Adrenal gland (tissue), 5 donors: ENCODE measurements around the gene NAT14.

Source experiments
- CTCF ChIP-seq, 6 experiments: fragments of 450-650 bp in 4 of 6; fragments of 200-600 bp in 2 of 6; sonication (generic) in 1 of 6; IDR thresholded peaks; 1 replicate in 5 of 6; 2 replicates in 1 of 6; pipeline versions ENCODE4 v1.5.1 to v1.8.0; 2016 to 2021; ENCODE audit warnings: antibody characterized with exemption in 6 of 6, mild to moderate bottlenecking in 2 of 6, moderate library complexity in 1 of 6
- POLR2A ChIP-seq, 2 donors: fragments of 450-650 bp; IDR thresholded peaks; one replicate each; pipeline ENCODE4 v1.6.1; 2017; ENCODE audit warnings: antibody characterized with exemption in 2 of 2, mild to moderate bottlenecking in 2 of 2, moderate library complexity in 1 of 2
- donor health status: DM: no; HTN: no; CAD: no.

DNA sequence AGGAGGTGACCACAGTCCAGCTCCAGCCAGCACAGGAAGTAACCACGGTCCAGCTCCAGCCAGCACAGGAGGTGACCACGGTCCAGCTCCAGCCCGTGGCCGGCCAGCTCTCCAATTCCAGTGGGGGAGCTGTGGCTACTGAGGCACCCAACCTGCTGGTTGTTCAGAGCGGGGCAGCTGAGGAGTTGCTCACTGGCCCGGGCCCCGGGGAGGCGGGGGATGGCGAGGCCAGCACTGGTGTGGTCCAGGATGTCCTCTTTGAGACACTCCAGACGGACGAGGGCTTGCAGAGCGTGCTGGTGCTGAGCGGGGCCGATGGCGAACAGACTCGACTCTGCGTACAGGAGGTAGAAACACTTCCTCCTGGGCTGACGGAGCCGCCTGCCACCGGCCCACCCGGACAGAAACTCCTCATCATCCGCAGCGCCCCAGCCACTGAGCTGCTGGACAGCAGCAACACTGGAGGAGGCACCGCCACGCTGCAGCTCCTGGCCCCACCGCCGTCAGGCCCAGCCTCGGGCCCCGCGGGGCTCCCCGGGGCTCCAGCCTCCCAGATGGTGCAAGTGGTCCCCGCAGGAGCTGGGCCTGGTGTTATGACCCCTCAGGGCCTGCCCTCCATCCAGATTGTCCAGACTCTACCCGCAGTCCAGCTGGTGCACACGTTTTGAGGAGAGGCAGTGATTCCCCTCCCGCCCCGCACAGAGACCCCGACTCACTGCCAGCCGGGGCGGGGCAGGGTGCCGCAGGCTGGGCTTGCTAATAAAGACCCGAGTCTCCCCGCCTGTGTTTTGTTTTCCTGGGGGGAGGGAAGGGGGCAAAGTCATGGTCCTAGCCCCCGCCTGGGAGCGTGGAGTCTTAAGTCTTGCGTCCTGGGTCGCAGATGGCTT lies 1.0 kb upstream of the NAT14 start:
- no peak for TF ChIP-seq POLR2A (IDR thresholded peaks at IDR 0.05)
- TF ChIP-seq CTCF (IDR thresholded peaks at IDR 0.05), result no peak
